Measurements from ENCODE around the gene PTBP3. TPM values are rescaled to one million over a fixed set of nuclear protein-coding genes. Genes with fewer than 3 reads are reported as not detected.

The PTBP3 gene
- total RNA-seq, 1 experiment from 2014 or later: 73.1 TPM

DNA sequence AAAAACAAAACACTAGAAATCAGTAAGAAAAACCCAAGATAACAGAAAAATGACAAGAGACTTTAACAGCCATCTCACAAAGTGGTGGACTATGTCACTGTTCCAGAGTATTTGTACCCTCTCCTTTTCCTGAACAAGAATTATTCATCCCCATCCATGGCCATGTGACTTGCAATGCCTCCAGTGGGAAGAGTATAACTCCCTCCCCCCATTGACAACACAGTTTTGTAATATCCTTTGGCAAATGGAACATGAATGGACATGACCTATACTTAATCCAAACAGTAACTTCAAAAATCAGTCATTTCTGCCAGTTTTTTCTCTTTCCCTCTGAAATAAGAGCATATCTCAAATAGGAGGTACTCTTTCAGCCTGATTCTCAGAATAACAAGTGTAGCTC, 33.9 kb downstream of the PTBP3 start:
- TF ChIP-seq, protein P1, sequence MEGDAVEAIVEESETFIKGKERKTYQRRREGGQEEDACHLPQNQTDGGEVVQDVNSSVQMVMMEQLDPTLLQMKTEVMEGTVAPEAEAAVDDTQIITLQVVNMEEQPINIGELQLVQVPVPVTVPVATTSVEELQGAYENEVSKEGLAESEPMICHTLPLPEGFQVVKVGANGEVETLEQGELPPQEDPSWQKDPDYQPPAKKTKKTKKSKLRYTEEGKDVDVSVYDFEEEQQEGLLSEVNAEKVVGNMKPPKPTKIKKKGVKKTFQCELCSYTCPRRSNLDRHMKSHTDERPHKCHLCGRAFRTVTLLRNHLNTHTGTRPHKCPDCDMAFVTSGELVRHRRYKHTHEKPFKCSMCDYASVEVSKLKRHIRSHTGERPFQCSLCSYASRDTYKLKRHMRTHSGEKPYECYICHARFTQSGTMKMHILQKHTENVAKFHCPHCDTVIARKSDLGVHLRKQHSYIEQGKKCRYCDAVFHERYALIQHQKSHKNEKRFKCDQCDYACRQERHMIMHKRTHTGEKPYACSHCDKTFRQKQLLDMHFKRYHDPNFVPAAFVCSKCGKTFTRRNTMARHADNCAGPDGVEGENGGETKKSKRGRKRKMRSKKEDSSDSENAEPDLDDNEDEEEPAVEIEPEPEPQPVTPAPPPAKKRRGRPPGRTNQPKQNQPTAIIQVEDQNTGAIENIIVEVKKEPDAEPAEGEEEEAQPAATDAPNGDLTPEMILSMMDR (IDR thresholded peaks at IDR 0.05; ENCODE audit: unreplicated experiment): no peak
- intact Hi-C loops (cut with micrococcal nuclease; ENCODE audit: unreplicated experiment): no loop called here
- CTCF ChIA-PET: no interaction called here
- Mint-ChIP-seq H3K27me3 (ENCODE audit: unreplicated experiment) (no peaks in the 10 kb centered on the region), H3K9me3 (ENCODE audit: low read depth, unreplicated experiment) (no peaks in the 10 kb centered on the region), H3K27ac (ENCODE audit: unreplicated experiment) (peak overlapping the region; percentile 47), H3K36me3 (ENCODE audit: insufficient read depth, unreplicated experiment) (no peaks in the 10 kb centered on the region), H3K4me3 (ENCODE audit: low read depth, unreplicated experiment) (no peak overlapping the region), H3K4me1 (ENCODE audit: low read depth, unreplicated experiment) (no peaks in the 10 kb centered on the region)
- BruUV-seq (replicated peaks): no TSS peak
- DNase-seq: no peak

DNA sequence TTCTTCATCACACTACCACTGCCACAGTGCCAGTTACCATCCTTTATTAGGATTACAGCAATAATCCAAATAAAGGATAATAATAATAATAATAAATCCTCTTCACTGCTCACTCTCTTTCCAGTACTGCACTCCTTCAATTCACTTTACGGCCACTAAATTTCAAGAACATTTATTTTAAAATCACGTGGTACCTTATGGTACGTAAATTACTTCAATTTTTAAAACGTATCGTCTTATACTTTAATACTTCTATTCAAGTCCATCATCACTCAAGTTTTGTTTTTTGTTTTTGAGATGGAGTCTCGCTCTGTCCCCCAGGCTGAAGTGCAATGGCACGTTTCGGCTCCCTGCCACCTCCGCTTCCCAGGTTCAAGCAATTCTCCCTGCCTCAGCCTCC, 36.5 kb downstream of the PTBP3 start:
- Mint-ChIP-seq H3K9me3 (ENCODE audit: low read depth, unreplicated experiment) (no peaks in the 10 kb centered on the region), H3K36me3 (ENCODE audit: insufficient read depth, unreplicated experiment) (no peaks in the 10 kb centered on the region), H3K4me3 (ENCODE audit: low read depth, unreplicated experiment) (no peak overlapping the region), H3K4me1 (ENCODE audit: low read depth, unreplicated experiment) (no peaks in the 10 kb centered on the region), H3K27ac (ENCODE audit: unreplicated experiment) (no peak overlapping the region), H3K27me3 (ENCODE audit: unreplicated experiment) (no peaks in the 10 kb centered on the region)
- BruUV-seq (replicated peaks): TSS peak; percentile 21
- intact Hi-C loops (cut with micrococcal nuclease; ENCODE audit: unreplicated experiment): no loop called here
- TF ChIP-seq, protein P1 (IDR thresholded peaks at IDR 0.05; ENCODE audit: unreplicated experiment): no peak
- no peak for DNase-seq
- CTCF ChIA-PET: no interaction called here

DNA sequence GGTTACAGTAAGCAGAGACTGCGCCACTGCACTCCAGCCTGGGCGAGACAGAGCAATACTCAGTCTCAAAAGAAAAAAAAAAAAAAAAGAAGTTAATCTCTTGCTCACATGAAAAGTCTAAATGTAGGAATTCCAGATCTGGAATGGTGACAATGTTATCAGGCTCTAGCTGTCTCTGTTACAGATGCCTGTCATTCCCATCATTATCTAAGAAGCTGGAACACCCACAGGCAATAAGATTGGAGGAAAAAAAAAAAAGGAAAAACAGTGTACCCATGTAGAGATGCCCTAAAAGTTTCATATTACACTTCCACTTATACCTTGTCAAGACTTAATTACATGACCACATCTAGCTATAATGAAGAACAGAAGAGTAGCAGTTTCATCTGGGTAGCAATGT, 38.2 kb downstream of the PTBP3 start:
- H3K27ac Mint-ChIP-seq (ENCODE audit: unreplicated experiment): no peak overlapping the region
- no peaks in the 10 kb centered on the region for H3K36me3 Mint-ChIP-seq (ENCODE audit: insufficient read depth, unreplicated experiment)
- no peak overlapping the region for H3K4me3 Mint-ChIP-seq (ENCODE audit: low read depth, unreplicated experiment)
- no peaks in the 10 kb centered on the region for H3K9me3 Mint-ChIP-seq (ENCODE audit: low read depth, unreplicated experiment)
- TF ChIP-seq, protein P1 (IDR thresholded peaks at IDR 0.05; ENCODE audit: unreplicated experiment): no peak
- DNase-seq: no peak
- H3K4me1 Mint-ChIP-seq (ENCODE audit: low read depth, unreplicated experiment): no peaks in the 10 kb centered on the region
- no peaks in the 10 kb centered on the region for H3K27me3 Mint-ChIP-seq (ENCODE audit: unreplicated experiment)
- BruUV-seq (replicated peaks): no TSS peak
- intact Hi-C loops (cut with micrococcal nuclease; ENCODE audit: unreplicated experiment): no loop called here
- CTCF ChIA-PET: no interaction called here

DNA sequence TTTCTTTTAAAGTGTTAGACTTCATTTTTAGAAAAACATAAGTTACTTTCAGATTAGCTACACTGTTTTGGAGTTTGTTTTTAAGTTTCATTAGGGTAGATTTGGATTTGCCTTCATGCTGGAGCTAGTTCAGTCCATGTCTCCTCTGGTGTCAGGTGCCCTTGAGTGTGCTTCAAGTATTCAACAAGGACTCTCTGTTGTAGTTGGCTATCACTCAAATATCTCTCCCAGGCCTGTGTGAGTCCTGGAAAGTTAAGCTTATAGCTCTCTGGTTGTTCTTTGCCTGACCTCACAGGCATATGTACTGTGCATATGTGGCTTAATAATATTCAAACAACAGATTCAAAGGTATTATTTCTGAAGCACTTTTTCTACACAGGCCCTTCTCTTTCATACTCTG, 45.4 kb downstream of the PTBP3 start:
- CTCF ChIA-PET: no interaction called here
- H3K27ac Mint-ChIP-seq (ENCODE audit: unreplicated experiment): no peak overlapping the region

More for the DNA sequence above, 45.4 kb downstream of the PTBP3 start:
- H3K36me3 Mint-ChIP-seq (ENCODE audit: insufficient read depth, unreplicated experiment): peaks cover 10% of the 10 kb centered on the region
- TF ChIP-seq, protein P1 (IDR thresholded peaks at IDR 0.05; ENCODE audit: unreplicated experiment): no peak
- no peak overlapping the region for H3K4me3 Mint-ChIP-seq (ENCODE audit: low read depth, unreplicated experiment)
- BruUV-seq (replicated peaks): no TSS peak
- intact Hi-C loops (cut with micrococcal nuclease; ENCODE audit: unreplicated experiment): no loop called here
- H3K4me1 Mint-ChIP-seq (ENCODE audit: low read depth, unreplicated experiment): peaks cover 12% of the 10 kb centered on the region
- peaks cover 13% of the 10 kb centered on the region for H3K9me3 Mint-ChIP-seq (ENCODE audit: low read depth, unreplicated experiment)
- no peaks in the 10 kb centered on the region for H3K27me3 Mint-ChIP-seq (ENCODE audit: unreplicated experiment)
- no peak for DNase-seq

Data from Calu3 (cell line).